HepG2 (cell line): Measurements from ENCODE around the gene TMEM63B. TPM values are rescaled to one million over a fixed set of nuclear protein-coding genes. Genes with fewer than 3 reads are reported as not detected.
A peak's percentile ranks its signal among the peaks of the same experiment; 100 is the strongest.

Experiments used
- ATAC-seq: fragments of 200-7000 bp; cut with Tn5 transposase; 3 replicates; pipeline ENCODE4 v1.9.1; 2020; ENCODE audit warnings: mild to moderate bottlenecking, moderate library complexity
- BruUV-seq: library from RNA; stranded (reverse); fragments of 400-500 nt; replicated peaks from 2 replicates; lab custom pipeline; 2021; lab: Mats Ljungman, UMichigan
- CTCF ChIA-PET: fragments of 300-600 bp; formaldehyde crosslinking; extraction: SDS; loops from one replicate; lab custom pipeline; 2021; ENCODE audit warnings: low total read pairs, inconsistent platforms, low intra/inter-chr PET ratio; lab: Yijun Ruan, JAX
- POLR2A ChIA-PET: fragments of 350-600 bp; sonication (Branson Sonifier 250); formaldehyde crosslinking; loops from one replicate; lab custom pipeline; 2020; ENCODE audit warnings: antibody characterized with exemption, inconsistent platforms; lab: Yijun Ruan, JAX
- DNase-seq: peaks from one replicate; pipeline ENCODE4 v3.0.0-alpha.2; 2015; ENCODE audit warnings: low spot score
- FAIRE-seq: peaks from 3 replicates; lab custom pipeline; 2011; peaks lifted over from hg19 to GRCh38; lab: Jason Lieb, UNC
- H2AFZ ChIP-seq: one replicate; pipeline ENCODE4 v1.6.1; 2011; ENCODE audit warnings: low read length, inconsistent platforms
- H3K27ac ChIP-seq: fragments of 300-600 bp; 3 replicates; pipeline ENCODE4 v1.8.0; 2011; ENCODE audit warnings: mixed run types, mild to moderate bottlenecking, mixed read lengths, low read length, inconsistent platforms; ENCODE audit not compliant: insufficient read depth; ENCODE audit errors: extremely low read length
- H3K27me3 ChIP-seq, 2 experiments: fragments of 200-600 bp in 1 of 2; 2 replicates in 1 of 2; 3 replicates in 1 of 2; pipeline versions ENCODE4 v1.6.0 to v1.8.0; 2011; ENCODE audit warnings: low read length in 2 of 2, mild to moderate bottlenecking in 2 of 2, moderate library complexity in 2 of 2, inconsistent platforms in 1 of 2; ENCODE audit not compliant: insufficient read depth in 2 of 2, control insufficient read depth in 1 of 2
- H3K36me3 ChIP-seq, 2 experiments: fragments of 200-600 bp in 1 of 2; replicated peaks in 1 of 2; 2 replicates in 1 of 2; 3 replicates in 1 of 2; pipeline versions ENCODE4 v1.5.1 to v1.8.0; 2011; ENCODE audit warnings: low read length in 2 of 2, inconsistent platforms in 1 of 2; ENCODE audit not compliant: insufficient read depth in 2 of 2, control insufficient read depth in 1 of 2
- H3K4me1 ChIP-seq: 2 replicates; pipeline ENCODE4 v1.5.1; 2012; ENCODE audit warnings: low read length, inconsistent platforms; ENCODE audit not compliant: insufficient read depth
- H3K4me2 ChIP-seq: 2 replicates; pipeline ENCODE4 v1.6.0; 2011; ENCODE audit warnings: low read depth, low read length, inconsistent platforms
- H3K4me3 ChIP-seq, 3 experiments: fragments of 200-600 bp in 1 of 3; sonication (generic), shearing (Covaris generic) in 1 of 3; replicated peaks in 1 of 3; 2 replicates each; pipeline ENCODE4 v1.5.1; 2011 to 2016; ENCODE audit warnings: low read length in 3 of 3, inconsistent platforms in 2 of 3, low read depth in 2 of 3, mild to moderate bottlenecking in 2 of 3, control low read depth in 1 of 3, mixed read lengths in 1 of 3; ENCODE audit not compliant: insufficient read depth in 1 of 3
- H3K79me2 ChIP-seq: one replicate; pipeline ENCODE4 v1.6.1; 2011; ENCODE audit warnings: low read length, inconsistent platforms; ENCODE audit not compliant: insufficient read depth
- H3K9ac ChIP-seq: 2 replicates; pipeline ENCODE4 v1.6.0; 2011; ENCODE audit warnings: mild to moderate bottlenecking, low read depth, low read length, inconsistent platforms; ENCODE audit not compliant: insufficient read depth
- H3K9me3 ChIP-seq: 2 replicates; pipeline ENCODE4 v1.5.1; 2012; ENCODE audit warnings: mild to moderate bottlenecking, low read length
- H4K20me1 ChIP-seq: 2 replicates; pipeline ENCODE4 v1.6.0; 2011; ENCODE audit warnings: inconsistent platforms, mild to moderate bottlenecking, low read length, moderate library complexity; ENCODE audit not compliant: insufficient read depth
- ADNP ChIP-seq: sonication (generic); formaldehyde crosslinking; IDR thresholded peaks from 2 replicates; pipeline ENCODE4 v1.4.0; 2020; ENCODE audit warnings: missing genetic modification reagents
- ESRRA ChIP-seq: sonication (generic); formaldehyde crosslinking; IDR thresholded peaks from 2 replicates; pipeline ENCODE4 v1.5.1; 2020; ENCODE audit warnings: mild to moderate bottlenecking, low read depth, missing genetic modification reagents
- HCFC1 ChIP-seq: fragments of 150-350 bp; IDR thresholded peaks from 2 replicates; pipeline ENCODE4 v1.6.1; 2014; ENCODE audit warnings: low read depth, low read length
- HNF4A ChIP-seq: sonication (generic); formaldehyde crosslinking; IDR thresholded peaks from 2 replicates; pipeline ENCODE4 v1.4.0; 2020; ENCODE audit warnings: missing genetic modification reagents
- HNF4G ChIP-seq, 2 experiments: sonication (generic) in 1 of 2; formaldehyde crosslinking in 1 of 2; IDR thresholded peaks; 2 replicates each; pipeline versions ENCODE4 v1.4.0 to v1.6.1; 2011 to 2020; ENCODE audit warnings: borderline replicate concordance in 2 of 2, low read depth in 2 of 2, mild to moderate bottlenecking in 2 of 2, low read length in 1 of 2, missing genetic modification reagents in 1 of 2, moderate library complexity in 1 of 2
- HOXA3 ChIP-seq: sonication (generic); formaldehyde crosslinking; IDR thresholded peaks from 2 replicates; pipeline ENCODE4 v1.5.0; 2020; ENCODE audit warnings: missing genetic modification reagents
- IRF2 ChIP-seq: IDR thresholded peaks from 2 replicates; pipeline ENCODE4 v1.6.1; 2018; ENCODE audit warnings: missing genetic modification reagents, missing compliant biosample characterization
- KDM6A ChIP-seq: IDR thresholded peaks from 2 replicates; pipeline ENCODE4 v1.6.1; 2016; ENCODE audit warnings: low read depth
- SSRP1 ChIP-seq: IDR thresholded peaks from 2 replicates; pipeline ENCODE4 v1.6.1; 2016; ENCODE audit warnings: control low read depth
- ZBTB7A ChIP-seq: sonication (generic); formaldehyde crosslinking; IDR thresholded peaks from 2 replicates; pipeline ENCODE4 v1.8.0; 2022; ENCODE audit warnings: mild to moderate bottlenecking, missing genetic modification reagents
- ZFX ChIP-seq: sonication (generic); formaldehyde crosslinking; IDR thresholded peaks from 2 replicates; pipeline ENCODE4 v1.4.0; 2020; ENCODE audit warnings: mild to moderate bottlenecking, low read depth, missing genetic modification reagents, moderate library complexity
- ZNF234 ChIP-seq: sonication (generic); formaldehyde crosslinking; conservative IDR thresholded peaks from 2 replicates; pipeline ENCODE4 v1.5.1; 2020; ENCODE audit warnings: mild to moderate bottlenecking, missing genetic modification reagents
- ZNF746 ChIP-seq: sonication (generic); formaldehyde crosslinking; IDR thresholded peaks from 2 replicates; pipeline ENCODE4 v1.8.0; 2022; ENCODE audit warnings: mild to moderate bottlenecking, missing genetic modification reagents
- ZSCAN29 ChIP-seq: sonication (generic); formaldehyde crosslinking; conservative IDR thresholded peaks from 2 replicates; pipeline ENCODE4 v1.4.0; 2020; ENCODE audit warnings: mild to moderate bottlenecking, missing genetic modification reagents
- WGBS: methylation state at CpG from one replicate; pipeline ENCODE4 v1.1.6; 2017; ENCODE audit warnings: low lambda C conversion rate; 5-methylcytosine and 5-hydroxymethylcytosine counted together
- in situ Hi-C: cut with HindIII; loops from 2 replicates; pipeline ENCODE4 v1.10.0; 2017; ENCODE audit warnings: low pct_unique_long_range_greater_than_20kb; ENCODE audit not compliant: extremely low pct_ligation_motif_present
- intact Hi-C: fragments of 100-400 bp; cut with micrococcal nuclease; formaldehyde crosslinking; loops from one replicate; pipeline ENCODE4 v1.10.0; 2022; ENCODE audit not compliant: unreplicated experiment
- polyA plus RNA-seq, 8 experiments: library from polyadenylated mRNA; depleted of rRNA in 3 of 8; stranded (reverse) in 7 of 8; unstranded in 1 of 8; fragments of >200 nt; fragmentation: Illumina TruSeq in 4 of 8; extraction: Trizol in 4 of 8; gene quantifications; 2 replicates each; pipeline versions ENCODE4 v1.2.1 to v1.2.3, GENCODE V29; 2011 to 2016; ENCODE audit warnings: low read depth in 4 of 8, missing spikeins in 1 of 8, mixed read lengths in 1 of 8; ENCODE audit not compliant: insufficient read depth in 1 of 8
- total RNA-seq, 5 experiments: library from RNA; depleted of rRNA; stranded (reverse); fragments of >200 nt; fragmentation: Illumina TruSeq; extraction: Trizol; gene quantifications; 2 replicates each; pipeline ENCODE4 v1.2.3, GENCODE V29; 2016; ENCODE audit warnings: low read depth in 1 of 5
- TF ChIP-seq, protein P1 (sequence below): sonication (generic); formaldehyde crosslinking; conservative IDR thresholded peaks from 2 replicates; pipeline ENCODE4 v1.5.0; 2020; ENCODE audit warnings: missing genetic modification reagents
- TF ChIP-seq, protein P2 (sequence below): sonication (generic); formaldehyde crosslinking; IDR thresholded peaks from 2 replicates; pipeline ENCODE4 v1.5.0; 2020; ENCODE audit warnings: mild to moderate bottlenecking, missing genetic modification reagents
- TF ChIP-seq, protein P3 (sequence below): sonication (generic); formaldehyde crosslinking; IDR thresholded peaks from 2 replicates; pipeline ENCODE4 v1.4.0; 2020; ENCODE audit warnings: missing genetic modification reagents
- TF ChIP-seq, protein P4 (sequence below): sonication (generic); formaldehyde crosslinking; IDR thresholded peaks from 2 replicates; pipeline ENCODE4 v1.5.1; 2020; ENCODE audit warnings: mild to moderate bottlenecking, missing genetic modification reagents, moderate library complexity

Gene TMEM63B
- total and polyA plus RNA-seq, 2 of the 13 experiments (the other 11 are each of a cell fraction or from before 2014, with no cell fraction given), result 27.4 to 75.8 TPM

DNA sequence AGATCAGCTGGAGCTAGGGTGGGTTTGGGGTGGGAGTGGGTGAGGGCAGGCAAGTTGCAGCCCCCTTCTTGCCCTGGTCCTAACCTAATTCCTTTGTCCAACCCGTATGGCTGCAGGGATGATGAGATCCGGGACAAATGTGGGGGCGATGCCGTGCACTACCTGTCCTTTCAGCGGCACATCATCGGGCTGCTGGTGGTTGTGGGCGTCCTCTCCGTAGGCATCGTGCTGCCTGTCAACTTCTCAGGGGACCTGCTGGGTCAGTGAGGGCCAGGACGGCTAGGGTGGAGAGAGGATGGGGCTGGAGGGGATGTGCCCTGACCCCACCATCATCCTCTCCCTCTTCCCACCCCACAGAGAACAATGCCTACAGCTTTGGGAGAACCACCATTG is 12.0 kb downstream of the TMEM63B start (continued):
- TF ChIP-seq, protein P1, sequence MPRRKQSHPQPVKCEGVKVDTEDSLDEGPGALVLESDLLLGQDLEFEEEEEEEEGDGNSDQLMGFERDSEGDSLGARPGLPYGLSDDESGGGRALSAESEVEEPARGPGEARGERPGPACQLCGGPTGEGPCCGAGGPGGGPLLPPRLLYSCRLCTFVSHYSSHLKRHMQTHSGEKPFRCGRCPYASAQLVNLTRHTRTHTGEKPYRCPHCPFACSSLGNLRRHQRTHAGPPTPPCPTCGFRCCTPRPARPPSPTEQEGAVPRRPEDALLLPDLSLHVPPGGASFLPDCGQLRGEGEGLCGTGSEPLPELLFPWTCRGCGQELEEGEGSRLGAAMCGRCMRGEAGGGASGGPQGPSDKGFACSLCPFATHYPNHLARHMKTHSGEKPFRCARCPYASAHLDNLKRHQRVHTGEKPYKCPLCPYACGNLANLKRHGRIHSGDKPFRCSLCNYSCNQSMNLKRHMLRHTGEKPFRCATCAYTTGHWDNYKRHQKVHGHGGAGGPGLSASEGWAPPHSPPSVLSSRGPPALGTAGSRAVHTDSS (CRISPR knock-in tag), result no peak
- TF ChIP-seq, protein P2, sequence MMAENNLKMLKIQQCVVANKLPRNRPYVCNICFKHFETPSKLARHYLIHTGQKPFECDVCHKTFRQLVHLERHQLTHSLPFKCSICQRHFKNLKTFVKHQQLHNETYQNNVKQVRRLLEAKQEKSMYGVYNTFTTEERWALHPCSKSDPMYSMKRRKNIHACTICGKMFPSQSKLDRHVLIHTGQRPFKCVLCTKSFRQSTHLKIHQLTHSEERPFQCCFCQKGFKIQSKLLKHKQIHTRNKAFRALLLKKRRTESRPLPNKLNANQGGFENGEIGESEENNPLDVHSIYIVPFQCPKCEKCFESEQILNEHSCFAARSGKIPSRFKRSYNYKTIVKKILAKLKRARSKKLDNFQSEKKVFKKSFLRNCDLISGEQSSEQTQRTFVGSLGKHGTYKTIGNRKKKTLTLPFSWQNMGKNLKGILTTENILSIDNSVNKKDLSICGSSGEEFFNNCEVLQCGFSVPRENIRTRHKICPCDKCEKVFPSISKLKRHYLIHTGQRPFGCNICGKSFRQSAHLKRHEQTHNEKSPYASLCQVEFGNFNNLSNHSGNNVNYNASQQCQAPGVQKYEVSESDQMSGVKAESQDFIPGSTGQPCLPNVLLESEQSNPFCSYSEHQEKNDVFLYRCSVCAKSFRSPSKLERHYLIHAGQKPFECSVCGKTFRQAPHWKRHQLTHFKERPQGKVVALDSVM (CRISPR knock-in tag), result no peak
- TF ChIP-seq ZSCAN29 (CRISPR knock-in tag), result no peak
- TF ChIP-seq, protein P3, sequence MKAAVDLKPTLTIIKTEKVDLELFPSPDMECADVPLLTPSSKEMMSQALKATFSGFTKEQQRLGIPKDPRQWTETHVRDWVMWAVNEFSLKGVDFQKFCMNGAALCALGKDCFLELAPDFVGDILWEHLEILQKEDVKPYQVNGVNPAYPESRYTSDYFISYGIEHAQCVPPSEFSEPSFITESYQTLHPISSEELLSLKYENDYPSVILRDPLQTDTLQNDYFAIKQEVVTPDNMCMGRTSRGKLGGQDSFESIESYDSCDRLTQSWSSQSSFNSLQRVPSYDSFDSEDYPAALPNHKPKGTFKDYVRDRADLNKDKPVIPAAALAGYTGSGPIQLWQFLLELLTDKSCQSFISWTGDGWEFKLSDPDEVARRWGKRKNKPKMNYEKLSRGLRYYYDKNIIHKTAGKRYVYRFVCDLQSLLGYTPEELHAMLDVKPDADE, result no peak
- TF ChIP-seq, all 625 proteins: peak for 0

DNA sequence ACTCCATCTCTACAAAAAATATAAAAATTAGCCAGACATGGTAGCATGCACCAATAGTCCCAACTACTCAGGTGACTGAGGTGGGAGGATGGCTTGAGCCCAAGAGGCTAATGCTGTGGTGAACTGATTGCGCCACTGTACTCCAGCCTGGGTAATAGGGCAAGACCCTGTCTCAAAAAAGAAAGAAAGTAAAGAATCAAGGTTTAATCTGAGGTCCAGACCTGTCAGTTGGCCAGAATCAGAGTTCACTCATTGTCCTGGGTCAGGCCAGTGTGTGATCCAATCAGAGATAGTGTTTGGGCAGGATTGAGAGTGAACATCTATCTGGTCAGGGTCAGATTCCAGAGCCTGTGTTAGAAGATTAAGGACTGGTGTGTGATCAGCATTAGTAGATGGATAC is 15.5 kb downstream of the TMEM63B start:
- BruUV-seq, result TSS peak; percentile 19
- intact Hi-C loops, result loop anchor here (5.0 kb wide), 1 partner anchor 41 kb away; no protein-coding TSS in a partner anchor
- no peaks in the 10 kb centered on the region for H3K9me3 ChIP-seq
- WGBS, result 90% methylated on average over 1 of the region's 1 CpG
- in situ Hi-C loops, result no loop called here
- peak; percentile 87 for ATAC-seq
- FAIRE-seq, result peak; percentile 93
- DNase-seq, result peak; percentile 55
- no peaks in the 10 kb centered on the region for H3K79me2 ChIP-seq
- H3K4me1 ChIP-seq, result peaks cover 28% of the 10 kb centered on the region
- peak overlapping the region; percentile 7 for H3K27ac ChIP-seq
- ChIA-PET POLR2A (no interaction called here), CTCF (no interaction called here)
- H3K9ac ChIP-seq, result no peak overlapping the region
- peaks cover 24 to 64% of the 10 kb centered on the region in 2 experiments; a peak in 4 of 5 replicates for H3K36me3 ChIP-seq
- no peak overlapping the region for H2AFZ ChIP-seq
- no peaks in the 10 kb centered on the region for H3K27me3 ChIP-seq
- no peak overlapping the region for H3K4me2 ChIP-seq
- H3K4me3 ChIP-seq, result no peak overlapping the region
- H4K20me1 ChIP-seq, result no peaks in the 10 kb centered on the region
- TF ChIP-seq HOXA3, result peak; percentile 79; the same call in 1 of the 2 replicates
- TF ChIP-seq, protein P4, sequence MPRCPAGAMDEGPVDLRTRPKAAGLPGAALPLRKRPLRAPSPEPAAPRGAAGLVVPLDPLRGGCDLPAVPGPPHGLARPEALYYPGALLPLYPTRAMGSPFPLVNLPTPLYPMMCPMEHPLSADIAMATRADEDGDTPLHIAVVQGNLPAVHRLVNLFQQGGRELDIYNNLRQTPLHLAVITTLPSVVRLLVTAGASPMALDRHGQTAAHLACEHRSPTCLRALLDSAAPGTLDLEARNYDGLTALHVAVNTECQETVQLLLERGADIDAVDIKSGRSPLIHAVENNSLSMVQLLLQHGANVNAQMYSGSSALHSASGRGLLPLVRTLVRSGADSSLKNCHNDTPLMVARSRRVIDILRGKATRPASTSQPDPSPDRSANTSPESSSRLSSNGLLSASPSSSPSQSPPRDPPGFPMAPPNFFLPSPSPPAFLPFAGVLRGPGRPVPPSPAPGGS (CRISPR knock-in tag), result no peak
- TF ChIP-seq ZBTB7A (CRISPR knock-in tag), result 0 out of 2 replicates have a peak, but pooled peaks have one; percentile 51
- TF ChIP-seq ADNP (CRISPR knock-in tag), result no peak
- no peak; the same call in 1 of the 2 replicates for TF ChIP-seq ESRRA (CRISPR knock-in tag)
- TF ChIP-seq HNF4A (CRISPR knock-in tag), result peak; percentile 82
- TF ChIP-seq HNF4G (IDR thresholded peaks at IDR 0.05; ENCODE audit: borderline replicate concordance, low read depth, low read length), result peak; percentile 58; the same call in 1 of the 2 replicates
- no peak for TF ChIP-seq HNF4G (CRISPR knock-in tag; IDR thresholded peaks at IDR 0.05; ENCODE audit: borderline replicate concordance, low read depth)
- TF ChIP-seq SSRP1 (CRISPR knock-in tag), result no peak
- TF ChIP-seq ZNF234 (CRISPR knock-in tag), result no peak
- no peak for TF ChIP-seq HCFC1
- no peak for TF ChIP-seq IRF2 (CRISPR knock-in tag)
- no peak for TF ChIP-seq ZFX
- no peak for TF ChIP-seq KDM6A (CRISPR knock-in tag)
- no peak for TF ChIP-seq ZNF746 (CRISPR knock-in tag)
